Measurements from ENCODE around the gene TM9SF1. TPM values are rescaled to one million over a fixed set of nuclear protein-coding genes. Genes with fewer than 3 reads are reported as not detected.

TM9SF1 gene
- total and polyA plus RNA-seq, 7 donors = 7.9 to 37.2 (median 33.5) TPM

DNA sequence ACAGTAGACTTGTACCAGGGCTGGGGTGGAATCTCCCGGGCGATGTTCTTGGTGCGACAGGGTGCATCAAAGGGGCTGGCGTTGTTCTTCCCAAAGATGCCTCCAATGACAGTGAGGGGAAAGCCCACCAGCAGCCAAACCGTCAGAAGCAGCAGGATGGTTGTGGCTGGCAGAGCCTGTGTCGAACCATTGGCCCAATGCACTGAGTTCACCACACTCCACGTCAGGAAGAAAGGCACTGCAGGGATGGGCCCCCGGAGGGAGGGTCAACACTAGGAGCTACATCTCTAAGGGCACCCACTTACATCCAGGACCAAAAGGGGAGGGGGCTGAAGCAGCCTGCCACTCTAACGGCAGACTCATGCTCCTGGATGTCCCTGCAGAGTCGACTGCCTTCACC is 4.8 kb downstream of the TM9SF1 start:
- 93 to 96% methylated on average over 10 of the region's 10 CpGs for WGBS, 2 donors
- no peak for DNase-seq
- Histone ChIP-seq H3K27me3 (no peaks in the 10 kb centered on the region), H3K9me3 (no peaks in the 10 kb centered on the region), H3K4me1 (peaks cover 0 to 34% (median 29%) of the 10 kb centered on the region in 4 donors), H3K27ac (no peak overlapping the region), H3K4me3 (no peak overlapping the region), H3K36me3 (peaks cover 0 to 46% (median 28%) of the 10 kb centered on the region in 4 donors)
- TF ChIP-seq POLR2A (IDR thresholded peaks at IDR 0.05) (no peak), POLR2AphosphoS5 (IDR thresholded peaks at IDR 0.05) (no peak), EP300 (IDR thresholded peaks at IDR 0.05) (no peak)
- TF ChIP-seq, protein P1, sequence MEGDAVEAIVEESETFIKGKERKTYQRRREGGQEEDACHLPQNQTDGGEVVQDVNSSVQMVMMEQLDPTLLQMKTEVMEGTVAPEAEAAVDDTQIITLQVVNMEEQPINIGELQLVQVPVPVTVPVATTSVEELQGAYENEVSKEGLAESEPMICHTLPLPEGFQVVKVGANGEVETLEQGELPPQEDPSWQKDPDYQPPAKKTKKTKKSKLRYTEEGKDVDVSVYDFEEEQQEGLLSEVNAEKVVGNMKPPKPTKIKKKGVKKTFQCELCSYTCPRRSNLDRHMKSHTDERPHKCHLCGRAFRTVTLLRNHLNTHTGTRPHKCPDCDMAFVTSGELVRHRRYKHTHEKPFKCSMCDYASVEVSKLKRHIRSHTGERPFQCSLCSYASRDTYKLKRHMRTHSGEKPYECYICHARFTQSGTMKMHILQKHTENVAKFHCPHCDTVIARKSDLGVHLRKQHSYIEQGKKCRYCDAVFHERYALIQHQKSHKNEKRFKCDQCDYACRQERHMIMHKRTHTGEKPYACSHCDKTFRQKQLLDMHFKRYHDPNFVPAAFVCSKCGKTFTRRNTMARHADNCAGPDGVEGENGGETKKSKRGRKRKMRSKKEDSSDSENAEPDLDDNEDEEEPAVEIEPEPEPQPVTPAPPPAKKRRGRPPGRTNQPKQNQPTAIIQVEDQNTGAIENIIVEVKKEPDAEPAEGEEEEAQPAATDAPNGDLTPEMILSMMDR (IDR thresholded peaks at IDR 0.05) = no peak
- intact Hi-C loops (cut with DNase I) = no loop called here

DNA sequence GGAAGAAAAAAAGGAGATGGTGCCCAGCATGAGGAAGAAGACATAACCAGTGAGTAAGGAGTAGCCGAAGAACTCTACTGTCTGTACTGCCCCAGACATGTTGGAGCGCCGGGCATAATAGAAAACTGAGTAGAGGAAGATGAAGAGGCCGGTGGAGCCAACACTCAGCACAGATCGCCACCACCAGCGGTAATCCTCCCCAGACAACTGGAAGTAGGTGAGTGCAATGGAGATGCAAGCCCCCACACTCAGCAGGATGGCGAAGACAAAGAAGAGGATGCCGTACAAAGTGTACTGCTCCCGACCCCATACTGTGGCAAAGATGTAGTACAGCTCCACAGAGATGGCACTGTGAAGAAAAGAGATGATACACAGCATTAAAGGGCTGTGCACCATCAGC is 5.8 kb downstream of the TM9SF1 start:
- H3K27me3 ChIP-seq = no peaks in the 10 kb centered on the region
- intact Hi-C loops (cut with DNase I) = loop anchor here (2.0 kb wide), 1 partner anchor 29 kb away; the partner anchor contains the start of gene IRF9
- no peak for DNase-seq
- H3K4me3 ChIP-seq = no peak overlapping the region
- H3K4me1 ChIP-seq = peaks cover 0 to 28% (median 24%) of the 10 kb centered on the region in 4 donors
- H3K27ac ChIP-seq = peak overlapping the region; percentile 73 to 84 (median 76)
- H3K36me3 ChIP-seq = peaks cover 0 to 55% (median 34%) of the 10 kb centered on the region in 4 donors
- H3K9me3 ChIP-seq = no peaks in the 10 kb centered on the region
- TF ChIP-seq EP300 (IDR thresholded peaks at IDR 0.05) (no peak), POLR2AphosphoS5 (IDR thresholded peaks at IDR 0.05) (no peak), POLR2A (IDR thresholded peaks at IDR 0.05) (no peak)
- TF ChIP-seq, protein P1 (IDR thresholded peaks at IDR 0.05) = no peak
- 95% methylated on average over 9 of the region's 9 CpGs for WGBS, 2 donors

DNA sequence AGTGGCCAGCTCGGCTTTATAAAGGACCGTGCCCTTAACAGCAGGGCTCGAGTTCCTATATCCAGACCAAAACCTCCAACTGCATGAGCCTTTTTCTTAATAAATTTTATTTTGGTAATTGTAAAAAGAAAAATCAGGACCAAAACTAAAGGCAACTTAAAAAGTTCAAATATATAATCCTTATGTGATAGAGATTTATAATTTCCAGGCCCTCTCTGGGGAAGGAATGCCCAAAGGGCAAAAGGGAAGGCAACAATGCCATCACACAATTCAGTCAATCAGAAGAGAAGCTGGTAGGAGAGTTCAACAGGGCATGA is 6.2 kb downstream of the TM9SF1 start:
- Histone ChIP-seq H3K36me3 (peaks cover 0 to 60% (median 38%) of the 10 kb centered on the region in 4 donors), H3K27me3 (no peaks in the 10 kb centered on the region), H3K27ac (peak overlapping the region; percentile 73 to 84 (median 76)), H3K9me3 (no peaks in the 10 kb centered on the region), H3K4me1 (peaks cover 0 to 24% (median 20%) of the 10 kb centered on the region in 4 donors), H3K4me3 (peak overlapping the region in 3 of 4 donors; percentile 58 to 67 (median 66))
- intact Hi-C loops (cut with DNase I) = loop anchor here (2.0 kb wide), 1 partner anchor 28 kb away; the partner anchor contains the start of gene IRF9
- TF ChIP-seq POLR2AphosphoS5 (IDR thresholded peaks at IDR 0.05) = no peak
- no peak for TF ChIP-seq POLR2A (IDR thresholded peaks at IDR 0.05)
- TF ChIP-seq EP300 (IDR thresholded peaks at IDR 0.05) = no peak
- TF ChIP-seq, protein P1 (IDR thresholded peaks at IDR 0.05) = no peak
- WGBS, 2 donors = 1 to 3% methylated on average over 3 of the region's 3 CpGs
- no peak for DNase-seq

GRCh38 chr14:24188251-24189058 is 6.8 kb downstream of the TM9SF1 start, which contains the start of gene IPO4:
IPO4 (minus strand) TSS chr14:24188816; CDS start chr14:24188787, 29 bp downstream.
- Histone ChIP-seq H3K27ac (peak within 1 kb of the TSS; percentile 73 to 84 (median 76)), H3K9me3 (no peaks in the 10 kb centered on the region), H3K4me3 (peak within 1 kb of the TSS; percentile 48 to 67 (median 62)), H3K36me3 (peaks cover 0 to 65% (median 42%) of the 10 kb centered on the region in 4 donors), H3K27me3 (no peaks in the 10 kb centered on the region), H3K4me1 (peaks cover 0 to 22% (median 19%) of the 10 kb centered on the region in 4 donors)
- 0 to 1% methylated on average over 65 of the region's 65 CpGs for WGBS, 2 donors
- TF ChIP-seq POLR2AphosphoS5 (IDR thresholded peaks at IDR 0.05) (peak; percentile 54 to 79 (median 68)), EP300 (IDR thresholded peaks at IDR 0.05) (peak in 1 of 4 donors; percentile 78), POLR2A (IDR thresholded peaks at IDR 0.05) (peak in 1 of 2 donors; percentile 29)
- TF ChIP-seq, protein P1 (IDR thresholded peaks at IDR 0.05) = no peak
- intact Hi-C loops (cut with DNase I) = loop anchor here (2.0 kb wide), 1 partner anchor 28 kb away; the partner anchor contains the start of gene IRF9
- DNase-seq = peak; percentile 99

Measured in sigmoid colon (tissue), 7 donors.